ENCODE measurements around the gene FOXL3.

FOXL3 gene

DNA sequence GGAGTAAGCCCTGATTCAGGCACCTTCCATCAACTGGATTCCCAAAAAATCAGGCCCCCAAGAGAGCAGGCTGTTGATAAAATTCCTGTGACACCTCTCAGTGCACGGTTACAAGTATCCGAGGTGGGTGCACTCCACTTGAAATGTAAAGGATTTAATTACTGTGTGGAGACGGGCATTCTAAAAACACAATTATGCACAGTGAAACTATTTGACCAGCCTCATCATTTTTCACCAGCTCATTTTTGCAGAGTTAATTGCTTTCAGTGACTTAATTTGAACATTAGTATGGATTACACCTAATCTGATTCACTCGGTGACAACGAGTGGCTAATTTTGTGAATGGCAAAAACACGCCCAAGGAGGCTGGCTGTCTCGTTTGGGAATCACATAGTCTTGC lies 2.3 kb downstream of the FOXL3 start:
- TF ChIP-seq, protein P1, sequence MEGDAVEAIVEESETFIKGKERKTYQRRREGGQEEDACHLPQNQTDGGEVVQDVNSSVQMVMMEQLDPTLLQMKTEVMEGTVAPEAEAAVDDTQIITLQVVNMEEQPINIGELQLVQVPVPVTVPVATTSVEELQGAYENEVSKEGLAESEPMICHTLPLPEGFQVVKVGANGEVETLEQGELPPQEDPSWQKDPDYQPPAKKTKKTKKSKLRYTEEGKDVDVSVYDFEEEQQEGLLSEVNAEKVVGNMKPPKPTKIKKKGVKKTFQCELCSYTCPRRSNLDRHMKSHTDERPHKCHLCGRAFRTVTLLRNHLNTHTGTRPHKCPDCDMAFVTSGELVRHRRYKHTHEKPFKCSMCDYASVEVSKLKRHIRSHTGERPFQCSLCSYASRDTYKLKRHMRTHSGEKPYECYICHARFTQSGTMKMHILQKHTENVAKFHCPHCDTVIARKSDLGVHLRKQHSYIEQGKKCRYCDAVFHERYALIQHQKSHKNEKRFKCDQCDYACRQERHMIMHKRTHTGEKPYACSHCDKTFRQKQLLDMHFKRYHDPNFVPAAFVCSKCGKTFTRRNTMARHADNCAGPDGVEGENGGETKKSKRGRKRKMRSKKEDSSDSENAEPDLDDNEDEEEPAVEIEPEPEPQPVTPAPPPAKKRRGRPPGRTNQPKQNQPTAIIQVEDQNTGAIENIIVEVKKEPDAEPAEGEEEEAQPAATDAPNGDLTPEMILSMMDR (IDR thresholded peaks at IDR 0.05): no peak

DNA sequence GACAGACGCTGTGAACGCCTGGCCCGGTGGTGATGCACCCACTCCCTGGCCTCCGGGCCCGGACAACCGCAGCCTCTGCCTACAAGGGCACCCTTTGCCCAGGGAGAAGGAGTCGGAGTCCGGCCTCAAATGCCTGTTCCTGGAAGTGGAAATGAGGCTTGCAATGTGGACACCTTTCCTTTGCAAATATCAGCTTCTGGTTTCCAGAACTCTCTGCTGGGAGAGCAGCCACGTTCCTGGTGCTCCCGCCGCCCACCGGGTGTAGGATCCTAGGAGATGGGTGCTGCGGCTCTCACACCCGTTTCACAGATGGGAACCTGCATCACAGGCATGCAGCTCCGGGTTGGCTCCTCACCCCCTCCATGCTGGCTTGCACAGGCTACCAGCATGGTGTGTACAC lies 2.9 kb downstream of the FOXL3 start:
- TF ChIP-seq, protein P1 (IDR thresholded peaks at IDR 0.05): no peak

DNA sequence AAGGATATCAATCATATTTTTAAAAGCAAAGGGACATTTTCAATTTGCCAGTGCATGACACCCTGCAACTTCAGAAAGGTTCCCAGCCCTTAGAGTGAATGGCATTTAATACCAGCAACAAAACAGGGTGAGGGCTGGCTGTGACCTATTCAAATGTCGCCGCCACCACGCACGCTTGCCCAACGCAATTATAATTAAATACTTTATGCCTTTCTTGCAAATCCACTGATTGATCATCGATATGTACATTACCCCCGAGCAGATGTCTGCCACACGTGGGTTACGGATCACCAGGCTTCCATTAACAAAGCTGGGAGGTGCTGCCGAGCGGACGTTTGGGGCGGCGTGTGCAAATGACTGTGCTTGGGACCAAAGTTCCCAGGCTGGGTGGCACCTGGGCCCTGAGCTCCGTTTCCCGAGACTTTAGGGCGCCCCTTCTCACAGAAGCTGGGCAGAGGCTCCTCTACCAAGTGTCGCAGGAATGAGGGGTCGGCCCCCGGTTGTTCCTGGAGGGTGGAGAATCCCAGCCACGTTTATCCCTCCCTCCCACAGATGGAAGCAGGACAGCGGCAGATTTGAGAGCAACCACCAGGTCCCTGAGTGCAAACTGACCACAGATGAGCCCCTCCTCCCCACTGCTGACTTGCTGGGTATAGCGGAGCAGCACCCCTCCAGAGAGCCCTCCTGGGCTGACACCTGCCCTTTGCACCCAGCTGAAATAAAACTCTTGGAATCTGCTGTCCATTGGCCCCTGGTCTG lies 3.9 kb downstream of the FOXL3 start:
- TF ChIP-seq, protein P1 (IDR thresholded peaks at IDR 0.05): no peak

DNA sequence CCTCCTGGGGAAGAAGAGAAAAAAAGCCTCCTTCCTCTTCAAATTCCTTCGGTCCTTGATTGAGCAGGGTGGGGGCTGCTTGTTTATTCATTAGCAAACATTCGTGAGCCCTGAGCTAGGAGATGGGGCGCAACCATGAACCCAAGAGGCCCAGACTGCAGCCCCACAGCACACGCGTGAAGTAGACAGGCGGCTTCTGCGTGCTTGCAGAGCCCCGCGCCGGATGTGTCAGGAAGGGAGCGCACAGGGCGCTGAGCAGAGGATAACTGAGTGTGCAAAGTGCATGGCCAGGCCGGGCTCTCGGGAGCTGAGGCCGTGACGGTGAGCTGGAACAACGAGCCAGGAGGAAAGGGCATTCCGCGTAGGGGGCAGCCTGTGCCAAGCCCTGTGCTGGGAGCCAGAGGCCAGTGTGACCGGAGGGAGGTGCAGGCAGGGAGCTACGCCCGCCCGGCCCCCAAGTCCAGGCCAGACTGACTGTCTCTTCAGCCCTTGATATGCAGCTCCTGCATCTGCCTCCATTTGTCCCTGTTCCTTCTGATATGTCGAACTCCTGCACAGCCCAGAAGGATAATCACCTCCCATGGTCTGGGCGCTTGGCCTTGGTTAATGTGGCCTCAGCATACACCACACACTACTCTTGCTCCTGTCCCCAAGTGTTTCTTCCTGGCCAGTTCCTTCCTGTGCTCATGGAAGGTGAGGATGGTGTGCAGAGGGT lies 4.6 kb downstream of the FOXL3 start:
- TF ChIP-seq, protein P1 (IDR thresholded peaks at IDR 0.05): no peak

DNA sequence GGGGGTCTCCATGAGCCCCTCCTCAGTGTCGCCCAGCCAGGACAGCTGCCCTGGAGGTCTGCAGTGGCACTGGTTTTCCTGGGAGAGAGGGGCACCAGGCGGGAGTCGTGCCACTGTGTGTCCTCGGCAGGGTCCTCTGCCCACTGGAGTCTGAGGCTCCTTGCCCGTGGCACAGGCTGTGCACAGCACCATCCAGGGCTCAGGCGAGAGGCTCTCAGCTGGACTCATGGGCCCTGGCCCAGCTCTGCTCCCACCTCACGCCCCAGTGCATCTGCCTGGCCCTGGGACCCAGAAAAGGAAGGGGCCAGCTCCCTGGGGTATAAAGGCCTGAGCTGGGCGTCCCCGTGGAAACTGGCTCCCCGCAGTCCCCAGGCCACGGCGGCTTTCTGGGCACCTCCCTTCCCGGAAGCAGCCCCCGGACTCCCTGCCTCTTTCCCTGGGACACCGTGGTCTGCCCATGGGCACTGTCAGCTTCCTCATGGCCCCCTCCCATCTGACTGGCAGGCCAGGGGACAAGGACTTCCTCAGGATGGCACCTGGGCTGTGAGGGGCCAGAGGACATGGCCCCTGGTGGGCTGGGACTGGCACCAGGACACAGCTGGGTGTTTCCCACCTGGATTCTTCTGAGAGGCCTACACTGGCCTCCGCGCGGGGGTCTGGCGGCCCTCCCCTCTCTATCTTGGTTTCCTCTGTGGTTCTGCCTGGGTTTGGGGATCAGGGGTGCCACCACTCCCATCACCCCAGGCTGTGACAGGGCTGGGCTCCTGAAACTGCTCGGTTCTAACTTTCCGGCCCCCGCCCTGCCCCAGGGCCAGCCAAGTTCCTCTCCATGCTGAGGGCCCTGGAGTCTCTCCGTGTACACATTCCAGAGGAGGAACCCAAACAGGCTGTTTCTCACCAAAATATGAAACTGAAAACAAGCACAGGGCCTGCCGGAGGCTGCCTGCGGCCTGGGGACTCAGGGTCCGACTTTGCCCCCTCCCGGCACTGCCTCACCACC lies 5.5 kb downstream of the FOXL3 start:
- TF ChIP-seq, protein P1 (IDR thresholded peaks at IDR 0.05): no peak

DNA sequence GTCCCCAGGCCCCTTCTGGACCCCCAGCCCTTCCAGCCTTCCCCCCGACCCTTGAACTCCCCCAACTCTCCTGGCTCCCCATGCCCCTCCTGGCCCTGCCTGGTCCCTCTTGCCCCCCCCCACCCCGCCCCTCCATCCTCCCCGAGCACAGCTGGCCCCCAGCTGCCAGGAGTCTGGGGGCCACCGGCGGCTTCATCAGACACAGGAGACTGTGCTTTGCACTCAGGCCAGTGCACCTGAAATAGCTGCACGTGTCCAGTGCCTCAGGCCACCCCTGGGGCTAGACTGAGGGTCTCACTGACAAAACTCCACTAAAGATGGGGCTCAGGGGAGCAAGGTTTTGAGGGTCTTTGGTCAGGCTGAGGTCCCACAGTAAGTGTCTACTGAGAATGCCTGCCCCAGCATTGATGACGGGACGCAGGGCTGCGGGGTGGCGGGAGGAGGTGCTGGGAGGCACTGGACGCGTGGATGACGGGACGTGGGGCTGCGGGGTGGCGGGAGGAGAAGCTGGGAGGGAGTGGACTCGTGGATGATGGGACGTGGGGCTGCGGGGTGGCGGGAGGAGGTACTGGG lies 6.5 kb downstream of the FOXL3 start:
- TF ChIP-seq, protein P1 (IDR thresholded peaks at IDR 0.05): no peak
